AML-193 (cell line): Measurements from ENCODE around the gene ANXA1.
"Not testable (repeated sequence)": the region's sequence is repeated elsewhere in the genome, so short reads cannot be mapped to it uniquely, and the experiment has no call there.

Experiments
- DNase-seq, 2 experiments: peaks; one replicate each; lab custom pipeline; 2025; lab: John Stamatoyannopoulos, UW

The ANXA1 gene

GRCh38 chr9:73168298-73168934 lies 16.8 kb downstream of the ANXA1 start:
- DNase-seq: no peak

- no peak for DNase-seq
Observed at GRCh38 chr9:73170185-73170957, 18.7 kb downstream of the ANXA1 start.

GRCh38 chr9:73172901-73173215 lies 21.2 kb downstream of the ANXA1 start:
- DNase-seq: no peak

- DNase-seq: no peak
Observed at GRCh38 chr9:73173557-73174329, 22.1 kb downstream of the ANXA1 start.

GRCh38 chr9:73174330-73174980 lies 22.8 kb downstream of the ANXA1 start:
- DNase-seq: no peak

GRCh38 chr9:73176450-73176875 lies 24.8 kb downstream of the ANXA1 start:
- no peak for DNase-seq

GRCh38 chr9:73178044-73178443 lies 26.4 kb downstream of the ANXA1 start:
- DNase-seq: no peak

GRCh38 chr9:73179589-73179988 lies 27.9 kb downstream of the ANXA1 start:
- DNase-seq: no peak

- DNase-seq: no peak
Observed at GRCh38 chr9:73180403-73180802, 28.7 kb downstream of the ANXA1 start.

GRCh38 chr9:73182928-73183327 lies 31.3 kb downstream of the ANXA1 start:
- no peak for DNase-seq

- DNase-seq: no peak
Observed at GRCh38 chr9:73183428-73183827, 31.8 kb downstream of the ANXA1 start.

GRCh38 chr9:73183917-73184861 lies 32.5 kb downstream of the ANXA1 start:
- peak; percentile 36 to 71 for DNase-seq

GRCh38 chr9:73191109-73191508 lies 39.4 kb downstream of the ANXA1 start:
- not testable (repeated sequence) for DNase-seq

- DNase-seq: no peak
Observed at GRCh38 chr9:73194284-73194683, 42.6 kb downstream of the ANXA1 start.

- no peak for DNase-seq
Observed at GRCh38 chr9:73199448-73199847, 47.8 kb downstream of the ANXA1 start.

- no peak for DNase-seq
Observed at GRCh38 chr9:73199886-73200285, 48.2 kb downstream of the ANXA1 start.

GRCh38 chr9:73200694-73201452 lies 49.2 kb downstream of the ANXA1 start:
- DNase-seq: peak; percentile 36 to 55

GRCh38 chr9:73202980-73203379 lies 51.3 kb downstream of the ANXA1 start:
- DNase-seq: peak; percentile 61

GRCh38 chr9:73204936-73205335 lies 53.3 kb downstream of the ANXA1 start:
- no peak for DNase-seq

GRCh38 chr9:73206851-73207250 lies 55.2 kb downstream of the ANXA1 start:
- no peak for DNase-seq
